ENCODE measurements around the gene EME2. TPM values are rescaled to one million over a fixed set of nuclear protein-coding genes. Genes with fewer than 3 reads are reported as not detected.

EME2 gene
- total and polyA plus RNA-seq, 4 donors: 1.4 to 9.0 (median 3.0) TPM

- TF ChIP-seq, protein P1, sequence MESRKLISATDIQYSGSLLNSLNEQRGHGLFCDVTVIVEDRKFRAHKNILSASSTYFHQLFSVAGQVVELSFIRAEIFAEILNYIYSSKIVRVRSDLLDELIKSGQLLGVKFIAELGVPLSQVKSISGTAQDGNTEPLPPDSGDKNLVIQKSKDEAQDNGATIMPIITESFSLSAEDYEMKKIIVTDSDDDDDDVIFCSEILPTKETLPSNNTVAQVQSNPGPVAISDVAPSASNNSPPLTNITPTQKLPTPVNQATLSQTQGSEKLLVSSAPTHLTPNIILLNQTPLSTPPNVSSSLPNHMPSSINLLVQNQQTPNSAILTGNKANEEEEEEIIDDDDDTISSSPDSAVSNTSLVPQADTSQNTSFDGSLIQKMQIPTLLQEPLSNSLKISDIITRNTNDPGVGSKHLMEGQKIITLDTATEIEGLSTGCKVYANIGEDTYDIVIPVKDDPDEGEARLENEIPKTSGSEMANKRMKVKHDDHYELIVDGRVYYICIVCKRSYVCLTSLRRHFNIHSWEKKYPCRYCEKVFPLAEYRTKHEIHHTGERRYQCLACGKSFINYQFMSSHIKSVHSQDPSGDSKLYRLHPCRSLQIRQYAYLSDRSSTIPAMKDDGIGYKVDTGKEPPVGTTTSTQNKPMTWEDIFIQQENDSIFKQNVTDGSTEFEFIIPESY (IDR thresholded peaks at IDR 0.05): no peak
- no peak for TF ChIP-seq NR2F2 (IDR thresholded peaks at IDR 0.05)
- TF ChIP-seq FOXA2 (IDR thresholded peaks at IDR 0.05): no peak
Measured at GRCh38 chr16:1729026-1729425, 43.6 kb upstream of the EME2 start (continued).

GRCh38 chr16:1729445-1729844, 43.2 kb upstream of the EME2 start:
- H3K27me3 ChIP-seq (ENCODE audit: control insufficient read depth in 4 of 4, insufficient read depth in 4 of 4, low read length in 3 of 4): no peaks in the 10 kb centered on the region
- H3K4me1 ChIP-seq (ENCODE audit: control insufficient read depth in 4 of 4, insufficient read depth in 4 of 4, low read length in 3 of 4): no peaks in the 10 kb centered on the region
- H3K9me3 ChIP-seq (ENCODE audit: control insufficient read depth in 4 of 4, low read length in 3 of 4): no peaks in the 10 kb centered on the region
- no peak overlapping the region for H3K27ac ChIP-seq (ENCODE audit: low read depth in 1 of 2, low read length in 2 of 2)
- TF ChIP-seq MAX (IDR thresholded peaks at IDR 0.05) (no peak), GABPA (IDR thresholded peaks at IDR 0.05 in 1 of 2, conservative IDR thresholded peaks at IDR 0.05 in 1 of 2) (no peak), TAF1 (conservative IDR thresholded peaks at IDR 0.05) (no peak), FOXA1 (IDR thresholded peaks at IDR 0.05) (no peak), YY1 (IDR thresholded peaks at IDR 0.05) (no peak), NR2F2 (IDR thresholded peaks at IDR 0.05) (no peak), SP1 (IDR thresholded peaks at IDR 0.05) (no peak), HNF4G (IDR thresholded peaks at IDR 0.05) (no peak), HNF4A (conservative IDR thresholded peaks at IDR 0.05) (no peak)
- TF ChIP-seq, protein P1 (IDR thresholded peaks at IDR 0.05): no peak
- TF ChIP-seq, protein P2, sequence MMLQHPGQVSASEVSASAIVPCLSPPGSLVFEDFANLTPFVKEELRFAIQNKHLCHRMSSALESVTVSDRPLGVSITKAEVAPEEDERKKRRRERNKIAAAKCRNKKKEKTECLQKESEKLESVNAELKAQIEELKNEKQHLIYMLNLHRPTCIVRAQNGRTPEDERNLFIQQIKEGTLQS (IDR thresholded peaks at IDR 0.05): no peak
- no peak for DNase-seq (ENCODE audit: low spot score)
- 97% methylated on average over 35 of the region's 35 CpGs for WGBS
- H3K36me3 ChIP-seq (ENCODE audit: control insufficient read depth in 4 of 4, insufficient read depth in 3 of 4, low read depth in 1 of 4, low read length in 3 of 4): peaks cover 0 to 63% (median 29%) of the 10 kb centered on the region in 4 donors
- no peak overlapping the region for H3K4me3 ChIP-seq (ENCODE audit: low read depth in 1 of 3, low read length in 3 of 3)
- no peak overlapping the region for H3K9ac ChIP-seq (ENCODE audit: low read depth in 1 of 2, low read length in 2 of 2)

DNA sequence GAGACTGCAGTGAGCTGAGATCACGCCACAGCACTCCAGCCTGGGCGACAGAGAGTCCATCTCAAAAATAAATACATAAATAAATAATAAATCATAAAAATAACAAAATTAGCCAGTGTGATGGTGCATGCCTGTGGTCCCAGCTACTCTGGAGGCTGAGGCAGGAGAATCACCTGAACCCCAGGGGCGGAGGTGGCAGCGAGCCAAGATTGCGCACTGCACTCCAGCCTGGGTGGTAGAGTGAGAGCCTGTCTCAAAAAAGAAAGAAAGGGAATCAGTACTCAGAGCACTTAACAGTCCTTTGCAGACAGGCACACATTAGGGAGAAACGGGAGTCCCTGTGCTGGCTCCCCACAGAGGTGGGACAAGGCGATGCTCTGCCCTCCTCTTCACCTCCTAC, 41.5 kb upstream of the EME2 start:
- Histone ChIP-seq H3K27me3 (ENCODE audit: control insufficient read depth in 4 of 4, insufficient read depth in 4 of 4, low read length in 3 of 4) (no peaks in the 10 kb centered on the region), H3K36me3 (ENCODE audit: control insufficient read depth in 4 of 4, insufficient read depth in 3 of 4, low read depth in 1 of 4, low read length in 3 of 4) (peaks cover 0 to 60% (median 28%) of the 10 kb centered on the region in 4 donors), H3K4me3 (ENCODE audit: low read depth in 1 of 3, low read length in 3 of 3) (no peak overlapping the region), H3K9ac (ENCODE audit: low read depth in 1 of 2, low read length in 2 of 2) (no peak overlapping the region), H3K4me1 (ENCODE audit: control insufficient read depth in 4 of 4, insufficient read depth in 4 of 4, low read length in 3 of 4) (no peaks in the 10 kb centered on the region), H3K27ac (ENCODE audit: low read depth in 1 of 2, low read length in 2 of 2) (no peak overlapping the region), H3K9me3 (ENCODE audit: control insufficient read depth in 4 of 4, low read length in 3 of 4) (no peaks in the 10 kb centered on the region)
- no peak for DNase-seq (ENCODE audit: low spot score)
- TF ChIP-seq FOXA1 (IDR thresholded peaks at IDR 0.05): no peak
- 94% methylated on average over 7 of the region's 7 CpGs for WGBS

DNA sequence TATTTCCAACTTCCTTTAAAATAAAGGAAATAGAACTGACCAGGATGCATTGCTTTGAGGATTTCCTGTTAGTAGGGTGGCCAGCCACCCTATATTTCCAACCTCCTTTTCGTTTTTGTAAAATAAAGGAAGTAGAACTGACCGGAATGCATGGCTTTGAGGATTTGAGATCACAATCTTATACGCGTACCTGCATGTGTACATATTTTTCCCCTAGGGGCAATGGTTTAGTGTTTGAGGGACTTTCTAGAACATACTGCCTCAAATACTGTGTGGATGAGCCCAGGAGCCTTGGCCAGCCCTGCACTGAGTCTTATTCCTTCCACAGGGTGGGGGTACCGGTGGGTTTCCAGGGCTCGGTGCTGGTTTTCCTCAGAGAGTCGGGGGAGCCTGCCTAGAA, 41.0 kb upstream of the EME2 start:
- 74% methylated on average over 7 of the region's 7 CpGs for WGBS
- TF ChIP-seq FOXA1 (IDR thresholded peaks at IDR 0.05) (no peak), SP1 (IDR thresholded peaks at IDR 0.05) (no peak), GABPA (IDR thresholded peaks at IDR 0.05 in 1 of 2, conservative IDR thresholded peaks at IDR 0.05 in 1 of 2) (no peak), HNF4A (conservative IDR thresholded peaks at IDR 0.05) (no peak), RAD21 (IDR thresholded peaks at IDR 0.05) (no peak), FOXA2 (IDR thresholded peaks at IDR 0.05) (no peak), MAX (IDR thresholded peaks at IDR 0.05) (no peak), EGR1 (IDR thresholded peaks at IDR 0.05; ENCODE audit: low read depth in 2 of 2) (no peak)
- TF ChIP-seq, protein P2 (IDR thresholded peaks at IDR 0.05): no peak
- TF ChIP-seq, protein P1 (IDR thresholded peaks at IDR 0.05): no peak
- TF ChIP-seq, protein P3, sequence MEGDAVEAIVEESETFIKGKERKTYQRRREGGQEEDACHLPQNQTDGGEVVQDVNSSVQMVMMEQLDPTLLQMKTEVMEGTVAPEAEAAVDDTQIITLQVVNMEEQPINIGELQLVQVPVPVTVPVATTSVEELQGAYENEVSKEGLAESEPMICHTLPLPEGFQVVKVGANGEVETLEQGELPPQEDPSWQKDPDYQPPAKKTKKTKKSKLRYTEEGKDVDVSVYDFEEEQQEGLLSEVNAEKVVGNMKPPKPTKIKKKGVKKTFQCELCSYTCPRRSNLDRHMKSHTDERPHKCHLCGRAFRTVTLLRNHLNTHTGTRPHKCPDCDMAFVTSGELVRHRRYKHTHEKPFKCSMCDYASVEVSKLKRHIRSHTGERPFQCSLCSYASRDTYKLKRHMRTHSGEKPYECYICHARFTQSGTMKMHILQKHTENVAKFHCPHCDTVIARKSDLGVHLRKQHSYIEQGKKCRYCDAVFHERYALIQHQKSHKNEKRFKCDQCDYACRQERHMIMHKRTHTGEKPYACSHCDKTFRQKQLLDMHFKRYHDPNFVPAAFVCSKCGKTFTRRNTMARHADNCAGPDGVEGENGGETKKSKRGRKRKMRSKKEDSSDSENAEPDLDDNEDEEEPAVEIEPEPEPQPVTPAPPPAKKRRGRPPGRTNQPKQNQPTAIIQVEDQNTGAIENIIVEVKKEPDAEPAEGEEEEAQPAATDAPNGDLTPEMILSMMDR (IDR thresholded peaks at IDR 0.05; ENCODE audit: low read depth, low read length, missing input control): no peak

More for the DNA sequence above, 41.0 kb upstream of the EME2 start:
- Histone ChIP-seq H3K9ac (ENCODE audit: low read depth in 1 of 2, low read length in 2 of 2) (no peak overlapping the region), H3K9me3 (ENCODE audit: control insufficient read depth in 4 of 4, low read length in 3 of 4) (no peaks in the 10 kb centered on the region), H3K27me3 (ENCODE audit: control insufficient read depth in 4 of 4, insufficient read depth in 4 of 4, low read length in 3 of 4) (no peaks in the 10 kb centered on the region), H3K4me3 (ENCODE audit: low read depth in 1 of 3, low read length in 3 of 3) (no peak overlapping the region), H3K27ac (ENCODE audit: low read depth in 1 of 2, low read length in 2 of 2) (no peak overlapping the region), H3K36me3 (ENCODE audit: control insufficient read depth in 4 of 4, insufficient read depth in 3 of 4, low read depth in 1 of 4, low read length in 3 of 4) (peaks cover 0 to 54% (median 26%) of the 10 kb centered on the region in 4 donors), H3K4me1 (ENCODE audit: control insufficient read depth in 4 of 4, insufficient read depth in 4 of 4, low read length in 3 of 4) (no peaks in the 10 kb centered on the region)
- DNase-seq (ENCODE audit: low spot score): no peak

All from liver (tissue), 9 donors.